ENCODE measurements around the gene FGF8. TPM values are rescaled to one million over a fixed set of nuclear protein-coding genes. Genes with fewer than 3 reads are reported as not detected.

FGF8 gene
- total and polyA plus RNA-seq, 2 of the 8 experiments (the other 6 are each of a cell fraction or from before 2014, with no cell fraction given) = 1.1 to 3.9 TPM

DNA sequence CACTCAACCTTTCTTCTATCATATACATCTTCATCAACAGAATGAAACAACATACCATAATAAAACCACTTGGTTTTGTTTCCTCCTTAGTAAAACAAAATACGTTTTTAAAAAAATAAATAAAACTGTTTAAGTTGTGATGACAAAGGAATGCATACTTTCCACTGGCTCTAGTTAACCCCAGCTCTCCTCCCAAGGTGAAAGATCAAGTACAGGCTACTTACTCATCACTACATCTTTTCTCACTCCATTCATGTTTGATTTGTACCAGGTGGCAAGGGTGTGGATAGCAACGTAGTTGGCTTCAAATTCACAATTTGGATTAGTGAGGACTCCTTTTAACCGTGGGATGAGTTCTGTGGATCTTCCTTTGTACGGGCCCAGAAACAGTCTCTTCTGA is 27.6 kb upstream of the FGF8 start:
- Histone ChIP-seq H3K79me1 (ENCODE audit: low read depth, low read length) (no peaks in the 10 kb centered on the region), H3K4me3 (ENCODE audit: extremely low read depth in 1 of 4, insufficient read depth in 2 of 4, low read depth in 3 of 4, low read length in 4 of 4) (no peak overlapping the region), H3K18ac (ENCODE audit: extremely low read depth, low read length) (no peak overlapping the region), H3K27ac (ENCODE audit: low read depth, low read length) (no peak overlapping the region), H2BK20ac (ENCODE audit: low read length) (no peak overlapping the region), H3K4ac (replicated peaks; ENCODE audit: insufficient read length, low read depth, low read length) (no peak overlapping the region), H2BK12ac (ENCODE audit: low read depth, low read length) (no peak overlapping the region), H2BK5ac (ENCODE audit: low read depth, low read length) (no peak overlapping the region), H4K5ac (ENCODE audit: insufficient read length, low read depth, low read length) (no peak overlapping the region), H2BK15ac (ENCODE audit: low read length) (no peak overlapping the region), H3K4me2 (ENCODE audit: insufficient read depth in 1 of 2, low read depth in 2 of 2, low read length in 2 of 2) (no peak overlapping the region), H2AFZ (ENCODE audit: low read length) (no peak overlapping the region), H2BK120ac (replicated peaks; ENCODE audit: low read depth, low read length) (no peak overlapping the region), H3K9me3 (ENCODE audit: insufficient read depth in 2 of 2, low read depth in 1 of 2, low read length in 1 of 2) (no peaks in the 10 kb centered on the region), H3K14ac (ENCODE audit: insufficient read length) (no peak overlapping the region), H3K23me2 (ENCODE audit: low read depth, low read length) (no peaks in the 10 kb centered on the region), H2AK5ac (ENCODE audit: low read depth, low read length) (no peak overlapping the region), H3K23ac (ENCODE audit: insufficient read length) (no peak overlapping the region), H3K36me3 (ENCODE audit: control insufficient read depth in 2 of 4, insufficient read depth in 4 of 4, low read length in 3 of 4) (peaks cover 39 to 90% (median 72%) of the 10 kb centered on the region in 4 experiments), H3K4me1 (replicated peaks in 1 of 4; ENCODE audit: control insufficient read depth in 3 of 4, insufficient read depth in 4 of 4, low read length in 3 of 4) (no peaks in the 10 kb centered on the region), H3K27me3 (replicated peaks in 1 of 4; ENCODE audit: control insufficient read depth in 3 of 4, extremely low read depth in 1 of 4, insufficient read depth in 3 of 4, low read length in 3 of 4) (no peaks in the 10 kb centered on the region), H4K91ac (replicated peaks; ENCODE audit: insufficient read length, low read length) (no peak overlapping the region), H4K8ac (ENCODE audit: extremely low read depth, insufficient read depth, low read length) (no peak overlapping the region), H3K9ac (replicated peaks in 1 of 4; ENCODE audit: extremely low read depth in 1 of 4, low read depth in 3 of 4, low read length in 3 of 4) (no peak overlapping the region), H3K56ac (replicated peaks; ENCODE audit: insufficient read length, low read depth, low read length) (no peak overlapping the region), H4K20me1 (replicated peaks in 1 of 2; ENCODE audit: control insufficient read depth in 1 of 2, insufficient read depth in 2 of 2, low read length in 2 of 2) (peaks cover 4 to 12% of the 10 kb centered on the region in 2 experiments), H3K79me2 (ENCODE audit: control insufficient read depth in 1 of 2, insufficient read depth in 2 of 2, low read length in 2 of 2) (peaks cover 0 to 3% of the 10 kb centered on the region in 2 experiments; a peak in 1 of 4 replicates)
- ChIA-PET CTCF (ENCODE audit: partially characterized antibody) (interaction anchor here (0.6 kb wide), 1 partner anchor 266 kb away, joined by 3 read pairs; no protein-coding TSS in a partner anchor), POLR2A (ENCODE audit: partially characterized antibody) (interaction anchor here (0.7 to 5.7 kb wide), 3 partner anchors 9 to 19 kb away, joined by 4 to 30 read pairs (median 7); partner anchors contain the start of genes NPM3 and OGA)
- FAIRE-seq (no peak), DNase-seq (ENCODE audit: low read depth in 1 of 2, low spot score in 2 of 2) (no peak)
- 92% methylated on average over 4 of the region's 4 CpGs; no CpG with 5 or more reads in 1 of the 2 experiments for WGBS, 2 experiments (ENCODE audit: extremely low coverage in 1 of 2, insufficient coverage in 1 of 2, insufficient read length in 1 of 2, insufficient replicate concordance in 2 of 2, low coverage in 1 of 2, low lambda C conversion rate in 2 of 2, missing lambda C conversion rate in 1 of 2)
- no peak for TF ChIP-seq KDM1A (IDR thresholded peaks at IDR 0.05; ENCODE audit: borderline replicate concordance, low read length)
- no peak for TF ChIP-seq JUN (IDR thresholded peaks at IDR 0.05; ENCODE audit: low read depth, low read length)
- no peak for TF ChIP-seq SRF (IDR thresholded peaks at IDR 0.05; ENCODE audit: low read depth, low read length)
- no peak for TF ChIP-seq CREB1 (IDR thresholded peaks at IDR 0.05)
- no peak for TF ChIP-seq CBX5 (IDR thresholded peaks at IDR 0.05; ENCODE audit: low read depth, low read length)
- no peak for TF ChIP-seq HDAC6 (IDR thresholded peaks at IDR 0.05; ENCODE audit: low read depth, low read length)
- no peak for TF ChIP-seq CBX8 (IDR thresholded peaks at IDR 0.05; ENCODE audit: borderline replicate concordance, low read depth, low read length)
- TF ChIP-seq ATF3 (IDR thresholded peaks at IDR 0.05; ENCODE audit: insufficient read depth, low read depth, low read length) = no peak
- TF ChIP-seq HDAC2 (IDR thresholded peaks at IDR 0.05; ENCODE audit: borderline replicate concordance in 1 of 2, low read depth in 2 of 2, low read length in 2 of 2) = no peak
- TF ChIP-seq FOSL1 (IDR thresholded peaks at IDR 0.05; ENCODE audit: insufficient read depth, low read depth, low read length) = no peak
- TF ChIP-seq CEBPB (IDR thresholded peaks at IDR 0.05; ENCODE audit: low read depth, low read length) = no peak
- TF ChIP-seq ZNF274 (IDR thresholded peaks at IDR 0.05; ENCODE audit: borderline replicate concordance, extremely low read depth, low read length) = no peak
- TF ChIP-seq TAF1 (IDR thresholded peaks at IDR 0.05; ENCODE audit: low read depth, low read length) = no peak
- TF ChIP-seq POLR2A (IDR thresholded peaks at IDR 0.05; ENCODE audit: control extremely low read depth in 1 of 2, low read depth in 2 of 2, low read length in 2 of 2) = no peak

Measured in H1 (cell line).